ENCODE results near the gene GNAS.
A peak's percentile ranks its signal among the peaks of the same experiment; 100 is the strongest.

DNA sequence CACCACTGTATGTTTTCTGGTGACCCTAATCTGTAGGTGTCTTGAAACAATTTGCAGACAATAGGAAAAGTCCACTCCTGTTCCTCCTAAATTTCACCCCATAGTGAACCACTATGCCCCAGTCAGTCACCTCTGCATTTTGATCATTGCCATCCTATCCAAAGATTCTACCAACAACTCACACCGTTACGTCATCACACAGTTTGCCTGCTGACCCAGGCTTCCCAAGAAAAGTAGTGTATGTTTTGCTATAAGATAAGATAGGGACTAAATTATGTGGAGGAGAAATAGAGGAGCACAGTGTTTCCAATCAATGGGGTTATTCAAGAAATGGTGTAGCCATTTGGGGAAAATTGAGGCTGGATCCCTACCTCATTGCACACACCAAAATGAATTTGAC, 58.8 kb downstream of the GNAS start:
- TF ChIP-seq POLR2AphosphoS5 (IDR thresholded peaks at IDR 0.05; ENCODE audit: low read depth, low read length) = no peak
- 0 out of 2 replicates have a peak, but pooled peaks have one; percentile 22 for TF ChIP-seq POLR2A (IDR thresholded peaks at IDR 0.05; ENCODE audit: low read depth, low read length)

Measured in GM12891 (cell line).